Measurements from ENCODE around the gene ARID1B.

ARID1B gene

DNA sequence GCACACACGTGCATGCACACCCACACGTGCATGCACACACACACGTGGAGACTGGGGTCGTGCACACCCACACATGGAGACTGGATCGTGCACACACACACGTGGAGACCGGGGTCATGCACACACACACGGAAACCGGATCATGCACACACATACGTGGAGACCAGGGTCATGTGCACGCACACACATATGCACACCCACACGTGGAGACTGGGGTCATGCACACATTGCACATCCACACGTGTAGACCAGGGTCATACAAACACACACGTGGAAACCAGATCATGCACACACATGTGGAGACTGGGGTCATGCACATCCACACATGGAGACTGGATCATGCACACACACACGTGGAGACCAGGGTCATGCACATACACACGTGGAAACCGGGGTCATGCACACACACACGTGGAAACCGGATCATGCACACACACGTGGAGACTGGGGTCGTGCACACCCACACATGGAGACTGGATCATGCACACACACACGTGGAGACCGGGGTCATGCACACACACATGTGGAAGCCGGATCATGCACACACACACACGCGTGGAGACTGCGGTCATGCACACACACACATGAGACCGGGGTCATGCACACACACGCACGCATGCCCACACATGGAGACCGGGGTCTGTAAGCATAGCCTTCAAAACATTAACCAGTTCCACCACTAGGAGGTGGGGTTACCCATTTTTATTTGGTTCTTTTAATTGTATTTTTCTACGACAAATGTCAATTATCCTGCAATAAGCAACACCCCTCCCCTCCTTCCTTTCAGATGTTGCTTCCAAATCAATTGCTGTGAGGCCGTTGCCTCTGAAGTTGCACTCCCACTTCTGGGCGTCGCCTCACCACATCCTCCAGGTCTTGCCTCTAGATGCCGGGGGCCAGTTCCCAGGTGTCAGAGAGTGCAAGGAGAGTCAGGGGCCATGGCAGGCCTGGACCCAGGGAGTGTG, 450.3 kb downstream of the ARID1B start:
- DNase-seq (ENCODE audit: low spot score) = no peak

DNA sequence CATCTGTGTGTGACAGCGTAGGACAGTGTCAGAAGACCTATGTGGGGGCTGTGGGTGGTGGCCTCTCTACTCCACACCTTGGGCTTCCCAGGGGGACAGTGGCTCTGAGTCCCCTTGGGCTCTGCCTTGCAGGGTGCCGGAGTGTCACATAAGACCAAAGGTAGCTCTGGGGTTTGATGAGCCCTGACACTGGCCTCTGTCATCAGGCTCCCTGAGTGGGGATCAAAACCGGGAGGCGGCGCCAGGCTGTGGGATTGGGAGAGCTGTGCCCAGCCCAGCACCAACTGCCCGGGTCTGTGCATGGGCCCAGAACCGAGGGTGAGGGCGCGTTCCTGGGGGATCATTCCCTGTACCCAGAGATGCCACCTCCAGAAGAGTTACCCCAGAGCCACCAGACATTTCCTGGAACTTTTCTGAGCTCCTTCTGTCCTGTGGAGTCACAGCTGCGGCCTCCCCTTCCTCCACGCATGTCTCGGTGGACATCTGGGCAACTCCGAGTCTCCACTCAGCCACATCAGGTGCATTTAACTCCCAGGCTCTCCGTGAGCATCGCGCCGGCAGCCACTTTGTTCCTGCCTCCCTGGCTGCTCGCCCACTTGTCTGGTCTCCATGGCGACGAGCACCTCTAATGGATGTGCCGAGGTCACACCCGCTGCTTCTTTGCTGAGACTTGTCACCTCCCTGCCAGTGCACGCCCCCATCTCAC, 451.4 kb downstream of the ARID1B start:
- no peak for DNase-seq (ENCODE audit: low spot score)

DNA sequence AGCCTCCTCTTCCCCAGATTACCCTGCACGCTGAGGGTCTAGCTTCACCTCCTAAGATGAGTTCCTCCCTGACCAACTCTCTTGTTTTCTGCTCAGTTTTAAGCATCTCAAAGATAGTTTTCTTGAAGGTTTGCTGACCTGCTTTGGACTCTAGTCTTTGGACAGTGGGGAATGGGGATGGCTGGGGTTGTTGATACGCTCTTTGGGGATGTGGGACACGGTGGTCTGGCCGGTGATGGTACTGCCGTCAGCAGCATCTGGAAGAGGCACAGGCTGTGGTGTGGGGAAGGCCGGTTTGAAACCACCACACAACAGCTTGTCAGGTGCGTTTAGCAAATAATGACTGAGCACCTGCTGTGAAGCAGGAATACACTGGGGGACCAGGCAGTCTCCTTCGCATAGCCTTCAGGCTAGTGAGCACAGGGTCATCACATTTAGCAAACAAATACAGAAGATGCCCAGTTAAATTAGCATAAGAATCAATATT, 452.0 kb downstream of the ARID1B start:
- no peak for DNase-seq (ENCODE audit: low spot score)

DNA sequence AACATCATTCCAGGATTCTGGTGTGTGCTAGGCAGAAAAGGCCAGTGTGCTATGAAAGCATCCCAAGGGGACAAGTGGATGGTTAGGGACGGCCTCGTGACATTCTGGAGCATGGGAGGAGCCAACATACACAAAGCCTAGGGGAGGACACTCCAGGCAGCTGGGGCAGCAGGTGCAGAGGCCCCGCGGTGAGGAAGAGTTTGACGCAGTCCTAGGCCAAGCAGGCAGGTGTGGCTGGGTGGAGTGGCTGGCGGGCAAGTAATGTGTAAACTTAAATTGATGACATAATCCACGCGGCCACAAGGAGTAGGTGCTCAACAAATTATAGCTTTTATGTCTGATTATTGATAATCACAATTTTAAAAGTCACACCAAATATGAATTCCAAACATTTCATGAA, 452.5 kb downstream of the ARID1B start:
- DNase-seq (ENCODE audit: low spot score) = no peak

DNA sequence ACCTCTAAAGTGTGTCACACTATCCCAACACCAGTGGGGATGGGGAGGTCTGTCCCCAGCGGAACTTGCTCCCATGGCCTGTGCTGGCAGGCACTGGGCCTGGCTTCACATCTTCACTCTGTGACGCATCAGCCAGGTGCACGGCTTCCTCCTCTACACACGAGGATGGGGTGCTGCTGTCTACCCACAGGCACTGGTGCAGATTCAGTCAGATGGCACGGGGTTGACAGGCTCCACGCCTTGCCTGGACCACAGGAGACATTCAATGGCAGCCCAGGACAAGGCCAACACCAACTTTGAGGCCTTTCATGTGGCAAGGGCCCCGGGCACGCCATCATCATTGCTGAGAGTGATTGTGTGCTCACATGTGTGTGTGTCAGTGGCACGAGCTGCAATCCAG, 453.7 kb downstream of the ARID1B start:
- DNase-seq (ENCODE audit: low spot score) = no peak

DNA sequence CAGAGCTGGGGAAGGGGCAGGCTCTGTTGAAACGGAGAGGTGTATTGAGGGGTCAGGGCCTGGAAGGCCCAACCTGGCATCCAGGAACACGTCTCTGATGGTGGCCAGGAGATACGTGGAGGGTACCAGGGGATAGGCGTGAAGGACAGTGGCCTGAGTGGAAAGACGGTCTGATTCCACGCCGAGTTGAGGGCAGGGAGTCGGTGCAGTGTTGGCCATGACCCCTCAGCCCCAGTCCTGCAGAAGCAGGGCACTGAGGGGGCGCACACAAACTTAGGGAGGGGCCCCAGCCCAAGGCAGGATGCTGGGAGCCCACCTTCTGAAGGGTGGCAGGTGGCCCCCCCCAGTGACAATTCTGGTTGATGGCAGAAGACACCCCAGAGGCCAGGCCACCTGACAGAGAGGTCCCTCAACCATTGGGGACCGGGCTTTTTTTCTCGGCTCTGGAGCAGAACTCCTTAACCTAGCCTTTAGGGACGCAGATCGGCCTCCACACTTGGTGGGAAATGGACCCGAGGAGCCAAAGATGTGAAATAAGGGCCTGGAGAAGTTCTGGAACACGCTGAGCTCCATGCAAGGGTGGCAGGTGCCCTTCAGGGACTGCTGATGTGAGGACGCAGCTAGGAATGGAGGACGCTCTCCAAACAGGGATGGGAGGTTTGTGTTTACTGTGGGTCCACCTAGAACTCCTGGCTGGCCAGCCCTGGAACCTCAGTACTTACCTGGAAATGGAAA, 455.1 kb downstream of the ARID1B start:
- no peak for DNase-seq (ENCODE audit: low spot score)

DNA sequence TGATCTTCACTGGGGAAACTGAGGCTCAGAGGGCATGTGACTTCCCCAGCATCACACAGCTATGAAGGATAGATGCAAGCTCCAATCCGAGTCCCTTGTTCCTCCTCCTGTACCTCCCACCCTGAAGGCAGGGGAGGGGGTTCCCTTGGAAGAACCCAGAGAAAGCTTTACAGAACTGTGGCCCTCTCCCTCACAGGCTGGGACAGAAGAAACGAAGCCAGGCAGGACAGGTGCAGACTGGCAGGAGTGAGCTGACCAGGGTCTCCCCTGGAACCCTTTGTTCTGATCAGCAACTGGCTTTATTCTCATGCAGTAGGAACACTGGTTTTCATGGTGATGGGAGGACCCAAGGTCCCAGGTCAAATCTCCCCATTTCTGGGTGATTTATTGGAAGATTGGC, 456.0 kb downstream of the ARID1B start:
- no peak for DNase-seq (ENCODE audit: low spot score)

DNA sequence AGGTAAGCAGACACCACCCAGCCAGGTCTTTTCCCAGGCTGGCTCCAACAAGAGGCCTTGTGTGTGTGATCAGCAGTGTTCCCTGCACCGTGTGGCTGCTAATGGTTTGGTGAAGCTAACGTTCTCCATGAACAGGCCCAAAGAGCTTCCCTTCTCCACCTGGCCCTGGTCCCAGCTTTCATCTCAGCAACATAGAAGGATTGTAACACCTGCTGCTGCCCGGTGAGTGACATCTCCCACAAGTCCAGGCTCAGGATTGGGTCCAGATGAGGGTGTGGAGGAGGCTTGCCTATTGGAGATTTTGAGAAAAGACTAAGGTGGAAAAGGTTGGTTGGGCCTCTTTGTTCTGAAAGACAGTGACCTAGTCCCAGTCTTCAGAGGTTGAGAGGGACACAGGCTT, 456.5 kb downstream of the ARID1B start:
- no peak for DNase-seq (ENCODE audit: low spot score)

DNA sequence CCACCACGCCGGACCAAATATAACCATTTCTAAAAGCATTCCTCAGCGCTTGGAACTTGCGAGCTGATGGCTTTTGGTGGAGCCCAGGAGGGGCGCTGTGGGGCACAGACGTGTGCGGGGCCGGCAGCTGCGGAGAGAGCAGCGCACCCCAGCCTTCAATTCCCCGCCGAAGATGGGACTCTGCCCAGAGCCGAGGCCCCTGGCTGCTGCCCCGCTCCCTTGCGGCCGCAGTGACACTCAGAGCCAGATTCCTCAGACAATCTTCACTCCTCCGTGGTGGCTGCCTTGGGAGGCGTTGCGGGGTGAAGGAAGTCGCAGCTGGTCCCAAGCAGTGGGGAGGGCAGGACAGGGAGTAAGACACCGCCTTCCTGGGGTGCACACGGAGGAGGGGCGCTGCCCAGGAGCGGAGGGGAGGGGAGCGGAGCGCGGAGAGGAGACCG, 458.4 kb downstream of the ARID1B start:
- no peak for DNase-seq (ENCODE audit: low spot score)

DNA sequence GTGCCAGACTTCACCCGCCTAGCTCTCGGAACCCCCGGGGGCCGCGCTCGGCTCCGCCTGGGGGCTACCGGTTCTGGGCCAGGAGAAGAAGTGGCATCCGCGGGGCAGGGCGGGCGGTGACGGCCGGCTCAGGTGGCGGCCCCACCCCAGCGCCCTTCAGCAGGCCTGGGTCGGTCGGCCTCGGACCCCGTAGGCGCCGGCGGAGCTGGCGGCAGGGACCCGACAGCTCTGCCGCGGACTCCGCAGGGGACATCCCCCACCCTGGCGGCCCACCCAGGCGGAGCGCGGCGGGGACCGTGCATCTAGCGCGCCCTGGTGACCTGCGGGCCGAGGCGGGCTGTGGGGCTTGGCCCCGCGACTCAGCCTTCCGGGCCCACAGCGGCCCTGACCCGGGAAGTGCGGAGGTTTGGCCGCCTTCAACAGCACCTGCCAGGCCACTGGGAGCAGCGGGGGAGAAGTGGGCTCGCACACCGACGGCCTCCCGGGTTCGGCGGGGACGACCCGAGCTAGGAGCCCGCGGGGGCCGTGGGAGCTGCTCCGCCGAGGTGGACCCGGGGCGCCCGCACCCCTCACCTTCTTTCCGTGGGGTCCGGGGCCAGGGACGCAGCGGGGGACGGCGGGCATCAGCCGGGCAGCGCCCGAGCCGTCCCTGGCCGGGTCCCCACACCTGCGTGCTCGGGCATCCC, 459.0 kb downstream of the ARID1B start:
- DNase-seq (ENCODE audit: low spot score) = no peak

DNA sequence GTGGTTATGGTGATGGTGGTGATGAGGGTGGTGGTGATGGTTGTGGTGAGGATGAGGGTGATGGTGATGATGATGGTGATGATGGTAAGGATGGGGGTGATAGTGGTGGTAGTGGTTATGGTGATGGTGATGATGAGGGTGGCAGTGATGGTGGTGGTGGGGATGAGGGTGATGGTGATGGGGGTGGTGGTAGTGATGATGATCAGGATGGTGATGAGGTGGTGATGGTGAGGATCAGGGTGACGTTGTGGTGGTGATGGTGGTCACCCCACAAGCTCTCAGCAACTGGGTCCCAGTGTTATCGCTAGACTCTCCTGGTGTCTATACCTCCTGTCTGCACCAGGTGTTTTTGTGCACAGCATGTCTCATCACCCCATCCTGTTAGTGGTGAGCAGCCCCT, 461.2 kb downstream of the ARID1B start:
- DNase-seq (ENCODE audit: low spot score) = no peak

DNA sequence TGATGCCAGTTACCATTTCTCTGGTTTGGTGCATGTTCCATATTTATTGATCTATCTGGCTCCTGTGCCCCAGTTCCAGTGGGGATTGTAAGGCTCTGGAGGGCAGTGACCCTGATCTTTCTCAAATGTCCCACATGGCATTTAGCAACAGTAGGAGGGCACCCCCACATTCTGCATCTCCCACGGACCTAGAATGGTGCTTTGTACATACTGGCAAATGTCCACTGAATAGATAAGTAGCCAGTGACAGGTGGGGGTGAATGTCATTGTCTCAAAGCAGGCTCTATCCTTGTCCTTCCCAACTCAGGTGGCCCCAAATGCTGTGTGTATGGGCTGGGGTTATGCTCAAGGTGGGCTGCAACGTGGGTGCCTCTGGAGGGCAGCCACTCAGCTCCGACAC, 462.0 kb downstream of the ARID1B start:
- no peak for DNase-seq (ENCODE audit: low spot score)

DNA sequence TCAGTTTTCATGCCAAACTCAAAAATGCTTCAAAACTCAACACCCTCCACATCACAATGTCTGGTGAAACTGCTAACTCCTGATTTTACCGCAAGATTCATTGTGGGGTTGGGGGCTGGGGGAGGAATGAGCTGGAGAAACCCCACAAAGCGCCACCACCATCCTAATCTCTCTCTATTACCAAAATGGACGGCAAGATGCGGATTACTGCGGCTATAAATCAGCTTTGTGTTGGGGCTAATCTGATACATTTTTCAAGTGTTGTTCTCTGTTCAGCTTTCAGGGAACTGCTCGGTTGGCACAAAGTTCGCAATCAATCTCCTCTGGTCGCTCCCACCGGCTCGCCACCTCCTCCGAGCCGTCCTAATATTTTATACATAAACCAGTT, 462.5 kb downstream of the ARID1B start:
- DNase-seq (ENCODE audit: low spot score) = no peak

DNA sequence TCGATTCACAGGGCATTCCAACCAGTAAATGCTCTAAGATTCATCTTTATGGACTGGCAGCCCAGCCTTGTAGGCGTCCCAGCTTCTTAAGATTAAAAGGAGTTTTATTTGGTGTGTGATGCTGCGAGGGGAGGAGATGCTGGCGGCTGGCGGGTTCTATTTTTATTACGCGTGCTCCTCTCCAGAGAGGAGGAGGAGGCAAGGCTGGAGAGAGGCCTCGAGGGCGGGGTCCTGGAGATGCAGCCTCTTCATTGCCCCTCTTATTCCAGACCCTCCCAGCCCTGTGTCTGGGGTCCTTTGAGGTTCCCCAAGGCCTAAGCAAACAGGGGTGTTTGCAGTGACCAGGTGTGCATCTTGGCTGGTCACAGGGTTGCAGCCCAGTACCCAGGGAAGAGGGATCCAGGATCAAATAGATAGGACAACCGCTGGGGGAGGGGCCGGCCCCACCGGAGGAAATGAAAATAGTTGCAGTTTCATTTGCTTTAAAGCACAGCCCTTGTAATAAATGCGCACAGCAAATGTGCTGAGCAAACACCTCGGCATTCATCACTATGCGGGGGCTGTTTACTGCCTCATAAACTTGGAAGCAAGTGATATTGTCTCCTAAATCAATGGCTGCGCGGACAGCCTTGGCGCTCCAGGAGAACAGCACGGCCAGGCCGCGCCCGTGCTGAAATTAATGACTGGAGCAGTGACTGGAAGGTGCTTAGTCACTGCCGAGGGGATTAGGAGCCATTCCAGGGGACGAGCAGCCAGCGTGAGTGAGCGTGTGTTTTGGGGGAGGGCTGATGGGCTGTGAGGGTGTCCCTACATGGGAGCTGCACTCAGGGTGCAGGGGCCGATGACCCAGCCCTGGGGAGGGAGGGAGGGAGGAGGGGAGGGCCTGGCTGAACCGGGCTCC, 463.1 kb downstream of the ARID1B start:
- no peak for DNase-seq (ENCODE audit: low spot score)

DNA sequence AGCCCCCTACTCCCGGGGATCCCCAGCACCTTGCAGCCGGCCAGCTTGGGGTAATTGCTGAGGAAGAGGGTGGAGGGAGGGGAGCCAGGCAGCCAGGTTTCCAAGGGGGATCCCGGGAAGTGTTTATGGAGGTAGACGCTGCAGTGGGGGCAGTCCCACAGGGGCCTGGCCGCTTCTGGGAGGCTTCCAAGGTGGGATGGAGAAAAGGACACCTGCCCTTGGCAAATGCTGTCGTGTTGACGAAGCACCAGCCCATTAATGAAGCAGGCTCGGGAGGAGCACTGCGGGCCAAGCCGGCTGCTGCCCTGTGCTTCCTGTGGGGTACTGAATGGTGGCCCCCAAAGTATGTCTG, 463.8 kb downstream of the ARID1B start:
- DNase-seq (ENCODE audit: low spot score) = no peak

DNA sequence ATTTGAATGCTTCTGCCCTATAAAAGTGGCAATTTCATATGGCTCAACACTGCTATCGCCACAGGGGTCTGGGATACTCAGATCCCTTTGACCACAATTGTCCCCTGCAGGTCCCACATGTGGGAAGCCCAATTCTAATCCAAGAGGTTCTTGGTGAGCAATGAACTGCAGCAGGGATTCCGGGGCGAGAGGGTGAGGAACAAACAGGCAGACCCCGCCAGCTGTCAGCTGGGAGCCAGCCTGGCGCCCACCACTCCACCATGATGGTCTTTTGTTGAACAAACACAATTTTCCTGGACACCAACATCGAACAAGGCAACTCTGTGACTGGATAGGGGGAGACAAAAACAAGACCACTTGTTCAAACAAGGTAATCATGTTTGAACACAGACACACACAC, 465.6 kb downstream of the ARID1B start:
- DNase-seq (ENCODE audit: low spot score) = no peak

DNA sequence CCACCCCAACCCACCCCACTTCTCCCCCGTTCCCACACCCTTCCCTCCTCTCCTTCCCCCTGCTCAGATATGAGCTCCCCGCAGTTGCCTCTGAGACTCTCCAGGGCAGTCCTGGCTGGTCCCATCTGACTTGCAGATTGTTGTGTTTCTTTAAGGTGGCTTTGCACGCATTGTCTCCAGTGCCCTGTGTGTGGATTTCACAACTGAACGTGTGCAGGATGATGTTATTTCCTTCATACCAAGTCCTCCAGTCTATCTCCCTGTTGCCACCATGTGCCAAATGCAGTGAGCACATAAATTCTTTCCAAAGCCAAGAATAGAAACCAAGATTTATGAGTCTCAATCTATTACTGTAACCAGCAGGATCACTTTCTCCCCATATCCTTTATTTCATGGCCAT, 467.0 kb downstream of the ARID1B start:
- no peak for DNase-seq (ENCODE audit: low spot score)

DNA sequence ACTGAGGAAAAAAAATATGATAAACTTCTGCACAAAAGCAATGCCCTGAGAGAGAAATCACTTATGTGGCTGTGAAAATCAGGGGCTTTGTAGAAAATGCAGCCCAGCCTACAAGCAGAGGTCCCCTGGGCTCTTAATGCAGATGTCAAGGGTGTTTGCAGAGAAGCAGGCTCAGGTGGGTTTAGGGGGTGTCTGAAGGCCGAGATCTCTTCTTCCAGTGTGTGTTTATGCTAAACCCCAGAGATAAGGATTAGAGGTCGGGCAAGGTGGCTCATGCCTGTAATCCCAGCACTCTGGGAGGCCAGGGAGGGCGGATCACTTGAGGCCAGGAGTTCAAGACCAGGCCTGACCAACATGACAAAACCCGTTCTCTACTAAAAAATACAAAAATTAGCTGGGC, 467.6 kb downstream of the ARID1B start:
- no peak for DNase-seq (ENCODE audit: low spot score)

DNA sequence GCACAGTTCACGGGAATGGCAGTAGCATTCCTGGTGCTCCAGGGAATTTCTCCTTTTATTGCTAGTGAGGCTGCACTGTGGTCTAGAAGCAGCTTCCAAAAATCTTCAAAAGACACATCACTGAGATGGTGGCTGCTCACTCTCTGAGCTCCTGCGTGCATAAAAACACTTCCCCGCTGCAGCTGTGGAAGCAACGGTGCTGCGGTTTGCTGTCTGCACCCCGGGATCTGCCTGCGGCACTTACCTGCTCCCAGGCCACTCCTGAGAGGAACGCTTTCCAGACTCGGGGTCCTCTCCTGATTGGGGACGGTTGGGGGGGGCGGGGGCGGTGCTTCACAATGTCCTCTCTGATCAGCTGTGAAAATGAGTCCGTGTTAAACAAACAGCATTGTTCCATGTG, 468.3 kb downstream of the ARID1B start:
- no peak for DNase-seq (ENCODE audit: low spot score)

DNA sequence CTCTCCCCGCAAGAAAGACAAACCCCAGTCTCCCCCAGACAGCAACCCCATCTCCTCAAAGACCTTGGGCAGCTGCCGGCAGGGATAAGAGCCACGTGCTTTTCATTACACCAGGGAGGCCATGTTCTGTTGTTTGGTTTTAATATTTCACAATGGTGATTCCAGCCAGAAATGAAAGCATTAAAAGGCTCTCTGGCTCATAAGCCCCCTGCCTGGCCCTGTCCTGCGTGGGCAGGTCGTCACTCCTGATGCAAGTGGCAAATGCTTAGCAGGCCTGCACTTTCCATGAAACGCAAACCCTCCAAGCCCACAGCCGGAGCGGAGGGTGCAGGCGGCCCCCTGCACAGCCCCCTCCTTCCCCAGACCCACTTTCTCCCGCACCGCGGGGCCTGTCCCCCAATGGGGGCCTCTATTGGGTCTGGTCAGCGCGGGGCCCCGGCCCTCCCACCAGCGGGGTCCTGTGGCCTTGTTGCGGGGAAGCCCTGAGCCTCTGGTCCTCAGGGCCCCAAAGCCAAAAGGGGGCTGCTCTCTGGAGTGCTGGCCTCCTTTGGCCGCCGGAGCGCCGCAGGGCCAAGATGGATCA, 469.0 kb downstream of the ARID1B start:
- DNase-seq (ENCODE audit: low spot score) = no peak
